KMS-11 (cell line): ENCODE measurements around the gene BPTF.
"Not testable (repeated sequence)": the region's sequence is repeated elsewhere in the genome, so short reads cannot be mapped to it uniquely, and the experiment has no call there.

ENCODE experiments used
- H2AFZ ChIP-seq: fragments of 200-600 bp; sonication (generic); 2 replicates; pipeline ENCODE4 v1.6.1; 2016; ENCODE audit warnings: antibody characterized with exemption, mixed run types, low read depth
- H3K27ac ChIP-seq: fragments of 200-600 bp; sonication (generic); 2 replicates; pipeline ENCODE4 v1.6.1; 2016; ENCODE audit warnings: mild to moderate bottlenecking, mixed run types
- H3K27me3 ChIP-seq: fragments of 200-600 bp; sonication (generic); 2 replicates; pipeline ENCODE4 v1.6.1; 2017; ENCODE audit warnings: mild to moderate bottlenecking, low read depth, mixed run types, moderate library complexity; ENCODE audit not compliant: insufficient read depth
- H3K36me3 ChIP-seq: fragments of 200-600 bp; sonication (generic); 2 replicates; pipeline ENCODE4 v1.6.1; 2017; ENCODE audit warnings: mild to moderate bottlenecking, mixed run types; ENCODE audit not compliant: insufficient read depth
- H3K4me1 ChIP-seq: fragments of 200-600 bp; sonication (generic); 2 replicates; pipeline ENCODE4 v1.6.1; 2016; ENCODE audit warnings: mild to moderate bottlenecking, low read depth, mixed run types; ENCODE audit not compliant: poor library complexity, severe bottlenecking
- H3K4me2 ChIP-seq: fragments of 200-600 bp; sonication (generic); 2 replicates; pipeline ENCODE4 v1.7.0; 2016; ENCODE audit warnings: mild to moderate bottlenecking, mixed run types
- H3K4me3 ChIP-seq: fragments of 200-600 bp; sonication (generic); IDR thresholded peaks from 2 replicates; pipeline ENCODE4 v1.6.1; 2017; ENCODE audit warnings: low read depth, low read length, mixed read lengths; ENCODE audit not compliant: insufficient read depth
- H3K79me2 ChIP-seq: fragments of 200-600 bp; sonication (generic); 2 replicates; pipeline ENCODE4 v1.6.1; 2016; ENCODE audit warnings: low read depth, mixed run types; ENCODE audit not compliant: insufficient read depth
- H3K9ac ChIP-seq: fragments of 200-600 bp; sonication (generic); 2 replicates; pipeline ENCODE4 v1.6.1; 2016; ENCODE audit warnings: mild to moderate bottlenecking, mixed run types
- H4K20me1 ChIP-seq: fragments of 200-600 bp; sonication (generic); 2 replicates; pipeline ENCODE4 v1.6.1; 2016; ENCODE audit warnings: mild to moderate bottlenecking, mixed run types; ENCODE audit not compliant: insufficient read depth
- CTCF ChIP-seq: fragments of 200-600 bp; sonication (generic); conservative IDR thresholded peaks from 2 replicates; pipeline ENCODE4 v1.6.1; 2017; ENCODE audit warnings: low read depth, mild to moderate bottlenecking, antibody characterized with exemption, low read length, moderate library complexity, mixed read lengths

BPTF gene

GRCh38 chr17:67785122-67785477, 40.2 kb upstream of the BPTF start:
- no peak overlapping the region for H3K9ac ChIP-seq
- H3K4me3 ChIP-seq, result no peak overlapping the region
- H4K20me1 ChIP-seq, result no peaks in the 10 kb centered on the region
- no peaks in the 10 kb centered on the region for H3K27me3 ChIP-seq
- H3K79me2 ChIP-seq, result no peaks in the 10 kb centered on the region
- no peak overlapping the region for H3K4me2 ChIP-seq
- H3K36me3 ChIP-seq, result no peaks in the 10 kb centered on the region
- no peaks in the 10 kb centered on the region for H3K4me1 ChIP-seq
- H3K27ac ChIP-seq, result no peak overlapping the region
- no peak for TF ChIP-seq CTCF
- H2AFZ ChIP-seq, result no peak overlapping the region

- Histone ChIP-seq H3K79me2 (no peaks in the 10 kb centered on the region), H3K27me3 (no peaks in the 10 kb centered on the region), H3K36me3 (no peaks in the 10 kb centered on the region), H3K27ac (no peak overlapping the region), H2AFZ (no peak overlapping the region), H4K20me1 (no peaks in the 10 kb centered on the region), H3K9ac (no peak overlapping the region), H3K4me3 (no peak overlapping the region), H3K4me2 (no peak overlapping the region), H3K4me1 (no peaks in the 10 kb centered on the region)
- TF ChIP-seq CTCF, result no peak
These were observed 39.8 kb upstream of the BPTF start for GRCh38 chr17:67785504-67785903.

- Histone ChIP-seq H3K4me1 (no peaks in the 10 kb centered on the region), H3K27me3 (no peaks in the 10 kb centered on the region), H3K36me3 (no peaks in the 10 kb centered on the region), H3K27ac (no peak overlapping the region), H3K9ac (no peak overlapping the region), H3K4me2 (no peak overlapping the region), H2AFZ (0 out of 2 replicates have a peak overlapping the region, but pooled peaks have one; percentile 4), H4K20me1 (no peaks in the 10 kb centered on the region), H3K79me2 (no peaks in the 10 kb centered on the region), H3K4me3 (no peak overlapping the region)
- TF ChIP-seq CTCF, result peak; percentile 76
These were observed 24.8 kb upstream of the BPTF start for GRCh38 chr17:67800495-67800928.

DNA sequence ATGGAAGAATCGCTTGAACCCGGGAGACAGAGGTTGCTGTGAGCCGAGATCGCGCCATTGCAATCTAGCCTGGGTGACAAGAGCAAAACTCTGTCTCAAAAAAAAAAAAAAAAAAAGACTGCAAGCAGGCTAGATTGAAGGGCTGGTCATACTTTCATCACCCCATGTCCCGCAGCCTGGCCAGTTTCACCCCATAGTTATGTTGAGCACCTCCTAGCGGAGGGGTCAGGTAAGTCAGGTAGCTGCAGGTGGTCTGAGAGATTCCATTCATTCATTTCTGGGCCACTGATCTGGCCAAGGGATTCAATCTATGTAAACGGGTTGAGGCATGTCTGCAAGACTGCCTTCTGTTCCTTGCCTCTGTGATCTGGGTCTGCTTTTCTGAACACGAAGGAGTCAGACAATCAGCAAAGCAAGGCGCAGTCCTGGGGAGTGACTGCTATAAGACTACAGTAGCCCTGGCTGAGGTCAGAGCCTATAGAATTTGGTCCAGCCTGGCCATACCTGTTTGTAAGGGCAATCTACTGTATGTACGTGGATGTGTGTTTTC, 23.6 kb upstream of the BPTF start:
- no peak overlapping the region for H2AFZ ChIP-seq
- H3K4me1 ChIP-seq, result no peaks in the 10 kb centered on the region
- H3K4me2 ChIP-seq, result no peak overlapping the region
- H3K27ac ChIP-seq, result no peak overlapping the region
- peak; percentile 40 for TF ChIP-seq CTCF
- H3K79me2 ChIP-seq, result no peaks in the 10 kb centered on the region
- H3K27me3 ChIP-seq, result no peaks in the 10 kb centered on the region
- H4K20me1 ChIP-seq, result no peaks in the 10 kb centered on the region
- no peak overlapping the region for H3K9ac ChIP-seq
- H3K4me3 ChIP-seq, result no peak overlapping the region
- H3K36me3 ChIP-seq, result no peaks in the 10 kb centered on the region

DNA sequence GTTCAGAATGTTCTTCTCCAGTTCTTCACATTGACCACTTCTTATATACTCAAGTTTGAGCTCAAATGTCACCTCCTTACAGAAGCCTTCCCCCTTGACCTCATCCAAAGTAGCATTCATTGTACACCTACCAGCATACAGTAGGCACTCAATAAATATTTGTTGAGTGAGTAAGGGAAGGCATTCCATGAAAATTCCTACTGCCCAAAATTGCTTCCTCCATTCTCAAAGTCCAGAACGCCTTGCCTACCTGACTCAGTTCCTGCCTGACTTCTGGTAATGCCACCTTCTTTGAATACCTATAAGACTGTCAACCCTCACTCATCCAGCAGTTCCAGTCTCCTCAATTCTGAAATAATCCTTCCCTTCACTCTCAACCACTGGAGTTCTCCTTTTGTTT, 14.8 kb upstream of the BPTF start:
- H2AFZ ChIP-seq, result no peak overlapping the region
- H3K4me1 ChIP-seq, result no peaks in the 10 kb centered on the region
- H3K36me3 ChIP-seq, result no peaks in the 10 kb centered on the region
- no peaks in the 10 kb centered on the region for H4K20me1 ChIP-seq
- H3K27me3 ChIP-seq, result no peaks in the 10 kb centered on the region
- no peak overlapping the region for H3K27ac ChIP-seq
- no peaks in the 10 kb centered on the region for H3K79me2 ChIP-seq
- TF ChIP-seq CTCF, result no peak
- H3K4me3 ChIP-seq, result no peak overlapping the region
- H3K4me2 ChIP-seq, result no peak overlapping the region
- no peak overlapping the region for H3K9ac ChIP-seq

GRCh38 chr17:67812380-67812779, 12.9 kb upstream of the BPTF start:
- not testable (repeated sequence) for H3K4me2 ChIP-seq

More at GRCh38 chr17:67812380-67812779, 12.9 kb upstream of the BPTF start:
- not testable (repeated sequence) for H3K4me1 ChIP-seq, H3K9ac ChIP-seq, H3K79me2 ChIP-seq, H3K36me3 ChIP-seq, H3K27me3 ChIP-seq, H3K27ac ChIP-seq, H3K4me3 ChIP-seq, H2AFZ ChIP-seq, H4K20me1 ChIP-seq
